Measurements from ENCODE around the gene AMPD1. TPM values are rescaled to one million over a fixed set of nuclear protein-coding genes. Genes with fewer than 3 reads are reported as not detected.

The AMPD1 gene
- polyA plus RNA-seq, 1 of the 3 experiments (the other 2 are of a cell fraction), result not detected

GRCh38 chr1:114740331-114740730, 45.0 kb upstream of the AMPD1 start:
- Histone ChIP-seq H3K9ac (no peak overlapping the region), H3K4me1 (ENCODE audit: control insufficient read depth in 1 of 2, insufficient read depth in 2 of 2, low read depth in 1 of 2, low read length in 1 of 2) (no peaks in the 10 kb centered on the region), H3K4me2 (no peak overlapping the region), H3K36me3 (replicated peaks in 1 of 2; ENCODE audit: control insufficient read depth in 1 of 2, insufficient read depth in 2 of 2, low read length in 1 of 2) (peaks cover 75 to 85% of the 10 kb centered on the region in 2 experiments), H2AFZ (ENCODE audit: low read depth) (no peak overlapping the region), H3K79me2 (ENCODE audit: insufficient read depth) (peaks cover 94% of the 10 kb centered on the region), H3K27ac (ENCODE audit: low read depth in 2 of 2, low read length in 1 of 2) (no peak overlapping the region), H3K9me3 (no peaks in the 10 kb centered on the region), H3K27me3 (ENCODE audit: insufficient read depth) (no peaks in the 10 kb centered on the region), H3K9me2 (no peaks in the 10 kb centered on the region), H3K4me3 (ENCODE audit: low read depth in 2 of 2, low read length in 1 of 2) (no peak overlapping the region), H4K20me1 (ENCODE audit: insufficient read depth) (peaks cover 73% of the 10 kb centered on the region), H3F3A (replicated peaks; ENCODE audit: insufficient read depth) (peaks cover 4% of the 10 kb centered on the region)
- 96% methylated on average over 1 of the region's 1 CpG for WGBS (ENCODE audit: low lambda C conversion rate)
- no peak for TF ChIP-seq TAF1 (IDR thresholded peaks at IDR 0.05; ENCODE audit: borderline replicate concordance, low read depth, low read length)
- no peak for TF ChIP-seq FOSL2 (IDR thresholded peaks at IDR 0.05; ENCODE audit: borderline replicate concordance, low read depth)
- no peak for TF ChIP-seq GATA2 (CRISPR knock-in tag; IDR thresholded peaks at IDR 0.05)
- TF ChIP-seq EZH2phosphoT487 (IDR thresholded peaks at IDR 0.05; ENCODE audit: borderline replicate concordance, low read depth), result no peak
- TF ChIP-seq RCOR1 (IDR thresholded peaks at IDR 0.05; ENCODE audit: low read length), result no peak
- no peak for TF ChIP-seq GABPA (IDR thresholded peaks at IDR 0.05; ENCODE audit: low read depth)
- no peak for TF ChIP-seq NRF1 (IDR thresholded peaks at IDR 0.05; ENCODE audit: low read depth, low read length)
- TF ChIP-seq FOXJ3 (CRISPR knock-in tag; IDR thresholded peaks at IDR 0.05), result no peak
- TF ChIP-seq REST (IDR thresholded peaks at IDR 0.05; ENCODE audit: low read depth, low read length), result no peak
- no peak for TF ChIP-seq CHD2 (IDR thresholded peaks at IDR 0.05; ENCODE audit: low read length, partially characterized antibody)
- ChIA-PET POLR2A (no interaction called here), CTCF (no interaction called here)
- no peak for DNase-seq

DNA sequence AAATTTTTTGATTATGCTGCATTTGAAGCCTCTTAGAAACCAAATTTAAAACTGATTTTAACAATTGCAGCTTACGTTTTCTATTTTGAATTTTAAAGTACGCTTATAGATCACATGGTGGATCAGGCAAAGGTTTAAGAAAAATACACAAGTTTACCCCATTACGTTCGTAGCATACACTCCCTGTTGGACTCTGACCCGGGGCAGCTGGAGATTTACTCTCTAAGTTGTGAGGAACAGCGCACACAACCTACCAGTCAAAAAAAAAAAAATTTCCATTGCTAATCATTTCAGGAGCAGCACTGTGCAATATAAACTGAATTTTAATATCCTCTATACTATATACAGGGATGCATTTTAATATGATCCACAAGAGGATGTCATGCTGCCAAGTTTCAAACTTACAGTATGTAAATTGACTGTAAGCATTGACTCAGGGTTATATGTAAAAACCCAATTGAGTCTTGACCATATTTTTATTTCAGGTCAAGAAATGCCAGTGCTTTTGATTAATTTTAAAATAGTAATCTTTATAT, 42.0 kb upstream of the AMPD1 start:
- Histone ChIP-seq H3F3A (replicated peaks; ENCODE audit: insufficient read depth) (peaks cover 4% of the 10 kb centered on the region), H3K27ac (ENCODE audit: low read depth in 2 of 2, low read length in 1 of 2) (no peak overlapping the region), H3K4me2 (no peak overlapping the region), H2AFZ (ENCODE audit: low read depth) (no peak overlapping the region), H3K9ac (no peak overlapping the region), H3K27me3 (ENCODE audit: insufficient read depth) (no peaks in the 10 kb centered on the region), H3K36me3 (replicated peaks in 1 of 2; ENCODE audit: control insufficient read depth in 1 of 2, insufficient read depth in 2 of 2, low read length in 1 of 2) (peaks cover 85% of the 10 kb centered on the region in 2 experiments), H4K20me1 (ENCODE audit: insufficient read depth) (peaks cover 44% of the 10 kb centered on the region), H3K9me3 (no peaks in the 10 kb centered on the region), H3K9me2 (no peaks in the 10 kb centered on the region), H3K79me2 (ENCODE audit: insufficient read depth) (peaks cover 92% of the 10 kb centered on the region), H3K4me1 (ENCODE audit: control insufficient read depth in 1 of 2, insufficient read depth in 2 of 2, low read depth in 1 of 2, low read length in 1 of 2) (no peaks in the 10 kb centered on the region), H3K4me3 (ENCODE audit: low read depth in 2 of 2, low read length in 1 of 2) (no peak overlapping the region)
- POLR2A ChIA-PET, result no interaction called here
- CTCF ChIA-PET, result interaction anchor here (1.2 to 1.7 kb wide), 2 partner anchors 14 to 42 kb away, joined by 3 to 5 read pairs; partner anchors contain the start of gene AMPD1
- TF ChIP-seq TAF1 (IDR thresholded peaks at IDR 0.05; ENCODE audit: borderline replicate concordance, low read depth, low read length) (no peak), GATA2 (CRISPR knock-in tag; IDR thresholded peaks at IDR 0.05) (no peak), SIN3A (IDR thresholded peaks at IDR 0.05; ENCODE audit: borderline replicate concordance, low read depth, low read length) (no peak), POLR2AphosphoS5 (IDR thresholded peaks at IDR 0.05; ENCODE audit: low read depth, low read length) (no peak), ELF1 (IDR thresholded peaks at IDR 0.05) (no peak), MEF2A (IDR thresholded peaks at IDR 0.05; ENCODE audit: borderline replicate concordance, low read depth) (no peak), FOXM1 (IDR thresholded peaks at IDR 0.05; ENCODE audit: low read depth) (no peak), MXI1 (IDR thresholded peaks at IDR 0.05; ENCODE audit: low read depth, low read length) (no peak), RCOR1 (IDR thresholded peaks at IDR 0.05; ENCODE audit: low read length) (no peak)
- 96% methylated on average over 6 of the region's 6 CpGs for WGBS (ENCODE audit: low lambda C conversion rate)
- no peak for DNase-seq
